Fibroblast of villous mesenchyme (primary cell): ENCODE data around the gene SERPINA1. TPM values are rescaled to one million over a fixed set of nuclear protein-coding genes. Genes with fewer than 3 reads are reported as not detected.

Experiments used
- DNase-seq: peaks from one replicate; pipeline ENCODE4 v3.0.0-alpha.2; 2010; ENCODE audit warnings: low read depth
- H3K4me3 ChIP-seq: 2 replicates; pipeline ENCODE4 v1.5.1; 2011; ENCODE audit warnings: low read depth, mild to moderate bottlenecking, low read length
- CTCF ChIP-seq: IDR thresholded peaks from 2 replicates; pipeline ENCODE4 v1.5.1; 2012; ENCODE audit warnings: low read depth, mild to moderate bottlenecking, low read length; ENCODE audit not compliant: insufficient read depth
- total RNA-seq: library from RNA; depleted of rRNA; stranded (reverse); fragments of >200 nt; gene quantifications from 2 replicates; pipeline ENCODE4 v1.2.3, GENCODE V29; 2012

Gene SERPINA1
- total RNA-seq, 1 donor: not detected

GRCh38 chr14:94338023-94338422 is 50.4 kb downstream of the SERPINA1 start:
- TF ChIP-seq CTCF: no peak
- DNase-seq: no peak
- H3K4me3 ChIP-seq: no peak overlapping the region

- DNase-seq: no peak
- TF ChIP-seq CTCF: no peak
- no peak overlapping the region for H3K4me3 ChIP-seq
These were observed 51.1 kb downstream of the SERPINA1 start for GRCh38 chr14:94337274-94337673.

- TF ChIP-seq CTCF: no peak
- H3K4me3 ChIP-seq: no peak overlapping the region
- DNase-seq: peak; percentile 13
These were observed 53.5 kb downstream of the SERPINA1 start for GRCh38 chr14:94334872-94335271.

GRCh38 chr14:94332587-94332986 is 55.8 kb downstream of the SERPINA1 start:
- no peak for TF ChIP-seq CTCF
- no peak for DNase-seq
- H3K4me3 ChIP-seq: no peak overlapping the region

- no peak for TF ChIP-seq CTCF
- H3K4me3 ChIP-seq: no peak overlapping the region
- no peak for DNase-seq
These were observed 56.3 kb downstream of the SERPINA1 start for GRCh38 chr14:94332063-94332583.

- no peak for DNase-seq
- H3K4me3 ChIP-seq: no peak overlapping the region
- no peak for TF ChIP-seq CTCF
These were observed 56.9 kb downstream of the SERPINA1 start for GRCh38 chr14:94331462-94331861.

- no peak overlapping the region for H3K4me3 ChIP-seq
- no peak for DNase-seq
- TF ChIP-seq CTCF: no peak
These were observed 57.5 kb downstream of the SERPINA1 start for GRCh38 chr14:94330857-94331256.
